WERI-Rb-1 (cell line): ENCODE data around the gene RPL11.

ENCODE experiments used
- DNase-seq: peaks from one replicate; pipeline ENCODE4 v3.0.0-alpha.2; 2020
- H3K27ac ChIP-seq: fragments of 250-450 bp; sonication (Bioruptor Pico); 2 replicates; pipeline ENCODE4 v1.5.1; 2020; ENCODE audit warnings: mild to moderate bottlenecking, moderate library complexity
- H3K27me3 ChIP-seq: fragments of 250-450 bp; sonication (Bioruptor Pico); 2 replicates; pipeline ENCODE4 v1.5.1; 2021; ENCODE audit warnings: mild to moderate bottlenecking, low read depth, moderate library complexity; ENCODE audit not compliant: insufficient read depth, severe bottlenecking
- H3K36me3 ChIP-seq: fragments of 250-450 bp; sonication (Bioruptor Pico); 2 replicates; pipeline ENCODE4 v1.5.1; 2020; ENCODE audit warnings: mild to moderate bottlenecking, moderate library complexity
- H3K4me3 ChIP-seq: 2 replicates; pipeline ENCODE4 v1.5.1; 2011; ENCODE audit warnings: low read depth, mild to moderate bottlenecking, control low read depth, low read length
- H3K9me3 ChIP-seq: fragments of 250-450 bp; sonication (Bioruptor Pico); 2 replicates; pipeline ENCODE4 v1.5.1; 2021; ENCODE audit warnings: mild to moderate bottlenecking, moderate library complexity; ENCODE audit not compliant: severe bottlenecking
- TF ChIP-seq, protein P1 (sequence below): IDR thresholded peaks from 2 replicates; pipeline ENCODE4 v1.5.1; 2011; ENCODE audit warnings: low read depth, mild to moderate bottlenecking, control low read depth, inconsistent platforms, low read length

RPL11 gene

GRCh38 chr1:23743287-23744152 lies 51.9 kb downstream of the RPL11 start, which contains the start of gene ELOA:
TSS of gene ELOA (plus strand) at chr1:23743471. CDS start at chr1:23743504, 33 bp downstream.
- TF ChIP-seq, protein P1, sequence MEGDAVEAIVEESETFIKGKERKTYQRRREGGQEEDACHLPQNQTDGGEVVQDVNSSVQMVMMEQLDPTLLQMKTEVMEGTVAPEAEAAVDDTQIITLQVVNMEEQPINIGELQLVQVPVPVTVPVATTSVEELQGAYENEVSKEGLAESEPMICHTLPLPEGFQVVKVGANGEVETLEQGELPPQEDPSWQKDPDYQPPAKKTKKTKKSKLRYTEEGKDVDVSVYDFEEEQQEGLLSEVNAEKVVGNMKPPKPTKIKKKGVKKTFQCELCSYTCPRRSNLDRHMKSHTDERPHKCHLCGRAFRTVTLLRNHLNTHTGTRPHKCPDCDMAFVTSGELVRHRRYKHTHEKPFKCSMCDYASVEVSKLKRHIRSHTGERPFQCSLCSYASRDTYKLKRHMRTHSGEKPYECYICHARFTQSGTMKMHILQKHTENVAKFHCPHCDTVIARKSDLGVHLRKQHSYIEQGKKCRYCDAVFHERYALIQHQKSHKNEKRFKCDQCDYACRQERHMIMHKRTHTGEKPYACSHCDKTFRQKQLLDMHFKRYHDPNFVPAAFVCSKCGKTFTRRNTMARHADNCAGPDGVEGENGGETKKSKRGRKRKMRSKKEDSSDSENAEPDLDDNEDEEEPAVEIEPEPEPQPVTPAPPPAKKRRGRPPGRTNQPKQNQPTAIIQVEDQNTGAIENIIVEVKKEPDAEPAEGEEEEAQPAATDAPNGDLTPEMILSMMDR = no peak
- DNase-seq = peak; percentile 74
- Histone ChIP-seq H3K27me3 (no peaks in the 10 kb centered on the region), H3K4me3 (peak within 1 kb of the TSS; percentile 86), H3K27ac (peak within 1 kb of the TSS; percentile 83), H3K36me3 (peaks cover 26% of the 10 kb centered on the region), H3K9me3 (no peaks in the 10 kb centered on the region)

DNA sequence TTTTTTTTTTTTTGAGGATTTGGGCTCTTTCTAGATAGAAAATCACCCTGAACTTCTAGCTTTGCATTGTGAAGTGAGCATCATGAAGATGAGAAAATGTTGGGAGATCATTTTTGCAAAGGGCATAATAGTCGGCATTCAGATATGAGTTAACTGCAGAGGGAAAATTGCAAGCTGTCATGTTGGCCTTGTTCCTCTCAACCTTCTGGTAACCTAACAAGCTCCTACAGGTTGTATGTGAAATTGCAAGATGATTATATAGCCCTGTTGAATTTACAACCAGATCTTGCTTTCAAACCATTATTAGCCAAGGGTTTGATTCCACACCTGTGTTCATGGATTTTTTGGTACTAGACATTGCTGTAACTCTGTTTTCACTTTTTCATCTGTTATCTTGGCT lies 53.9 kb downstream of the RPL11 start:
- Histone ChIP-seq H3K4me3 (no peak overlapping the region), H3K9me3 (no peaks in the 10 kb centered on the region), H3K27ac (no peak overlapping the region), H3K36me3 (peaks cover 41% of the 10 kb centered on the region), H3K27me3 (no peaks in the 10 kb centered on the region)
- TF ChIP-seq, protein P1 = peak; percentile 31; the same call in 1 of the 2 replicates
- no peak for DNase-seq
